ENCODE data around the gene QSOX2. TPM values are rescaled to one million over a fixed set of nuclear protein-coding genes. Genes with fewer than 3 reads are reported as not detected.

The QSOX2 gene
- total and polyA plus RNA-seq, 2 experiments from 2014 or later, result 9.2 to 29.2 TPM

- Mint-ChIP-seq H3K4me3 (no peak overlapping the region), H3K27ac (no peak overlapping the region), H3K4me1 (peaks cover 32% of the 10 kb centered on the region), H3K27me3 (ENCODE audit: insufficient read depth, low read depth, poor library complexity) (peaks cover 17% of the 10 kb centered on the region), H3K36me3 (ENCODE audit: low read depth) (no peaks in the 10 kb centered on the region; the same call in 2 of the 3 replicates), H3K9me3 (no peaks in the 10 kb centered on the region)
- TF ChIP-seq ETS1 (IDR thresholded peaks at IDR 0.05), result no peak
- no peak for TF ChIP-seq NANOG (IDR thresholded peaks at IDR 0.05; ENCODE audit: borderline replicate concordance)
- TF ChIP-seq POLR2AphosphoS5 (IDR thresholded peaks at IDR 0.05; ENCODE audit: low read depth), result no peak
- TF ChIP-seq EZH2 (IDR thresholded peaks at IDR 0.05; ENCODE audit: low read depth, unreplicated experiment), result no peak
- no peak for TF ChIP-seq ZNF114 (CRISPR knock-in tag; IDR thresholded peaks at IDR 0.05)
- TF ChIP-seq ZNF331 (CRISPR knock-in tag; IDR thresholded peaks at IDR 0.05; ENCODE audit: low read depth), result no peak
- no peak for TF ChIP-seq CREB1 (CRISPR knock-in tag; IDR thresholded peaks at IDR 0.05; ENCODE audit: low read depth)
- TF ChIP-seq REST (IDR thresholded peaks at IDR 0.05; ENCODE audit: unreplicated experiment), result no peak
- TF ChIP-seq ZNF462 (CRISPR knock-in tag; IDR thresholded peaks at IDR 0.05), result no peak
- TF ChIP-seq JUNB (IDR thresholded peaks at IDR 0.05; ENCODE audit: unreplicated experiment), result no peak
- TF ChIP-seq STAT1 (IDR thresholded peaks at IDR 0.05; ENCODE audit: unreplicated experiment), result no peak
- TF ChIP-seq EZH2phosphoT487 (IDR thresholded peaks at IDR 0.05; ENCODE audit: unreplicated experiment), result no peak
- no peak for TF ChIP-seq CTCF (conservative IDR thresholded peaks at IDR 0.05; ENCODE audit: low read depth in 2 of 2)
- H3K9me2 ChIP-seq (ENCODE audit: insufficient read depth), result no peaks in the 10 kb centered on the region
- H3F3A ChIP-seq (replicated peaks; ENCODE audit: low read depth), result 0 out of 2 replicates have a peak, but pooled peaks cover 3% of the 10 kb centered on the region
- no peaks in the 10 kb centered on the region for H3K79me2 ChIP-seq (replicated peaks; ENCODE audit: insufficient read depth)
- no peak overlapping the region for H3K4me3 ChIP-seq
- H3K27me3 ChIP-seq (ENCODE audit: insufficient read depth), result no peaks in the 10 kb centered on the region
- no peak for ATAC-seq
- no peak overlapping the region for H3K27ac ChIP-seq (ENCODE audit: low read depth)
- peaks cover 7% of the 10 kb centered on the region; the same call in 1 of the 2 replicates for H3K4me1 ChIP-seq (ENCODE audit: insufficient read depth)
- H3K36me3 ChIP-seq (ENCODE audit: insufficient read depth), result no peaks in the 10 kb centered on the region
- no peak for DNase-seq (ENCODE audit: low spot score)
- no peaks in the 10 kb centered on the region for H4K20me1 ChIP-seq (replicated peaks; ENCODE audit: insufficient read depth)
- H3K4me2 ChIP-seq, result no peak overlapping the region
- H2AFZ ChIP-seq, result no peak overlapping the region
Observed at GRCh38 chr9:136175616-136176197, 69.9 kb downstream of the QSOX2 start.
